Stomach (tissue), 9 donors: ENCODE data around the gene B3GNT7. TPM values are rescaled to one million over a fixed set of nuclear protein-coding genes. Genes with fewer than 3 reads are reported as not detected.

Experiments used
- DNase-seq, 2 donors: peaks; one replicate each; pipeline versions ENCODE4 v3.0.0 to v3.0.0-alpha.2; 2013 to 2019
- H3K27ac ChIP-seq, 5 donors: fragments of 200-600 bp in 4 of 5; sonication (generic) in 4 of 5; one replicate each; pipeline ENCODE4 v1.5.1; 2013 to 2019; ENCODE audit warnings: mild to moderate bottlenecking in 1 of 5, moderate library complexity in 1 of 5
- H3K27me3 ChIP-seq, 3 donors: fragments of 200-600 bp; sonication (generic); one replicate each; pipeline ENCODE4 v1.5.1; 2017 to 2019; ENCODE audit warnings: mixed run types in 1 of 3
- H3K36me3 ChIP-seq, 4 donors: fragments of 200-600 bp; sonication (generic); 1 replicate in 3 of 4; 2 replicates in 1 of 4; pipeline ENCODE4 v1.5.1; 2016 to 2019
- H3K4me1 ChIP-seq, 4 donors: fragments of 200-600 bp; sonication (generic); one replicate each; pipeline ENCODE4 v1.5.1; 2016 to 2019
- H3K4me3 ChIP-seq, 4 donors: fragments of 200-600 bp; sonication (generic) in 3 of 4; one replicate each; pipeline ENCODE4 v1.5.1; 2016 to 2019; ENCODE audit warnings: mild to moderate bottlenecking in 1 of 4
- H3K9me3 ChIP-seq, 4 donors: fragments of 200-600 bp; sonication (generic); one replicate each; pipeline ENCODE4 v1.5.1; 2016 to 2019
- EP300 ChIP-seq: sonication (generic); formaldehyde crosslinking; IDR thresholded peaks from one replicate; pipeline ENCODE4 v1.6.1; 2017; ENCODE audit warnings: antibody characterized with exemption
- POLR2A ChIP-seq, 4 donors: fragments of 450-650 bp; IDR thresholded peaks; one replicate each; pipeline ENCODE4 v1.6.1; 2016; ENCODE audit warnings: antibody characterized with exemption in 4 of 4, control low read depth in 2 of 4, mild to moderate bottlenecking in 1 of 4, moderate library complexity in 1 of 4
- POLR2AphosphoS5 ChIP-seq, 3 donors: sonication (generic); formaldehyde crosslinking; IDR thresholded peaks; one replicate each; pipeline ENCODE4 v1.6.1; 2016; ENCODE audit warnings: antibody characterized with exemption in 3 of 3
- WGBS, 5 donors: extraction: QIAGEN DNeasy Blood & Tissue Kit in 3 of 5; methylation state at CpG; one replicate each; pipeline versions ENCODE4 v1.1.5 to v1.1.7; 2013 to 2018; 5-methylcytosine and 5-hydroxymethylcytosine counted together
- intact Hi-C: fragments of 100-400 bp; cut with DNase I; formaldehyde crosslinking; loops from one replicate; pipeline ENCODE4 v1.15.1; 2023; ENCODE audit warnings: low total_unique reads
- polyA plus RNA-seq, 3 donors: library from polyadenylated mRNA; stranded (reverse); fragments of 200-250 nt; gene quantifications; one replicate each; pipeline ENCODE4 v1.2.3, GENCODE V29; 2013
- small RNA-seq, 4 donors: library from RNA; depleted of rRNA; stranded (forward); fragments of <200 nt; gene quantifications; one replicate each; pipeline ENCODE3, GENCODE V24; 2016
- total RNA-seq, 5 donors: library from RNA; depleted of rRNA; stranded (reverse); fragments of >200 nt; gene quantifications; one replicate each; pipeline versions ENCODE4 v1.1.0 to v1.2.3, GENCODE V29; 2014 to 2016
- TF ChIP-seq, protein P1 (sequence below), 7 experiments: fragments of 450-650 bp in 4 of 7; fragments of 200-600 bp in 3 of 7; sonication (generic) in 3 of 7; IDR thresholded peaks; one replicate each; pipeline ENCODE4 v1.5.1; 2016 to 2019; ENCODE audit warnings: antibody characterized with exemption in 7 of 7, control low read depth in 2 of 7, mild to moderate bottlenecking in 1 of 7
- donor health status: healthy with polysubstance abuse.
- donor health status: Bipolar disorder and iron deficiency.
- donor health status: healthy.

B3GNT7 gene
- total and polyA plus RNA-seq, 8 donors, result 1.9 to 156 (median 16.3) TPM

DNA sequence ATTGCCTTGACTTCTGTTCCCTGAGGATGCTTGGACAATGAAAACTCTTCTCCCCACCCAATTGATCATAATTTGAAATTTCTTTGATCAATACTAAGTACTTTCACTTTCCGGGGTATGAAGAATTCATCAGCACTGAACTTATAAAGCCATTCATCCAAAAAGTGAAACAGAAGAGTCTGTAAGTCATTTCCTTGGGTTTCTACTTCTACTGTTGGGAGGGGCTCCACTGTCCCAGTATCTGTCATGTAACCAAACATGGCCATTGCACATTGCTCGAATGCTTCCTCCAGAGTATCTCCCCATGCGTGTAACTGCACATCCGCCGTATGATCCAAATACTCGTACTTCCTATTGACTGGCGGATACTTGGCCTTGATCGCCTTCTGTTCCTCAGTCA, 38.5 kb downstream of the B3GNT7 start:
- no peak for DNase-seq
- WGBS, 5 donors, result 79 to 88% (median 85%) methylated on average over 8 of the region's 8 CpGs
- H3K4me1 ChIP-seq, result no peaks in the 10 kb centered on the region
- intact Hi-C loops, result no loop called here
- H3K9me3 ChIP-seq, result peaks cover 0 to 19% (median 5%) of the 10 kb centered on the region in 4 donors
- H3K27me3 ChIP-seq, result no peaks in the 10 kb centered on the region
- H3K36me3 ChIP-seq, result no peaks in the 10 kb centered on the region
- H3K4me3 ChIP-seq, result no peak overlapping the region
- no peak overlapping the region for H3K27ac ChIP-seq
- TF ChIP-seq EP300 (no peak), POLR2A (IDR thresholded peaks at IDR 0.05) (no peak), POLR2AphosphoS5 (IDR thresholded peaks at IDR 0.05) (no peak)
- TF ChIP-seq, protein P1, sequence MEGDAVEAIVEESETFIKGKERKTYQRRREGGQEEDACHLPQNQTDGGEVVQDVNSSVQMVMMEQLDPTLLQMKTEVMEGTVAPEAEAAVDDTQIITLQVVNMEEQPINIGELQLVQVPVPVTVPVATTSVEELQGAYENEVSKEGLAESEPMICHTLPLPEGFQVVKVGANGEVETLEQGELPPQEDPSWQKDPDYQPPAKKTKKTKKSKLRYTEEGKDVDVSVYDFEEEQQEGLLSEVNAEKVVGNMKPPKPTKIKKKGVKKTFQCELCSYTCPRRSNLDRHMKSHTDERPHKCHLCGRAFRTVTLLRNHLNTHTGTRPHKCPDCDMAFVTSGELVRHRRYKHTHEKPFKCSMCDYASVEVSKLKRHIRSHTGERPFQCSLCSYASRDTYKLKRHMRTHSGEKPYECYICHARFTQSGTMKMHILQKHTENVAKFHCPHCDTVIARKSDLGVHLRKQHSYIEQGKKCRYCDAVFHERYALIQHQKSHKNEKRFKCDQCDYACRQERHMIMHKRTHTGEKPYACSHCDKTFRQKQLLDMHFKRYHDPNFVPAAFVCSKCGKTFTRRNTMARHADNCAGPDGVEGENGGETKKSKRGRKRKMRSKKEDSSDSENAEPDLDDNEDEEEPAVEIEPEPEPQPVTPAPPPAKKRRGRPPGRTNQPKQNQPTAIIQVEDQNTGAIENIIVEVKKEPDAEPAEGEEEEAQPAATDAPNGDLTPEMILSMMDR (IDR thresholded peaks at IDR 0.05), result no peak

DNA sequence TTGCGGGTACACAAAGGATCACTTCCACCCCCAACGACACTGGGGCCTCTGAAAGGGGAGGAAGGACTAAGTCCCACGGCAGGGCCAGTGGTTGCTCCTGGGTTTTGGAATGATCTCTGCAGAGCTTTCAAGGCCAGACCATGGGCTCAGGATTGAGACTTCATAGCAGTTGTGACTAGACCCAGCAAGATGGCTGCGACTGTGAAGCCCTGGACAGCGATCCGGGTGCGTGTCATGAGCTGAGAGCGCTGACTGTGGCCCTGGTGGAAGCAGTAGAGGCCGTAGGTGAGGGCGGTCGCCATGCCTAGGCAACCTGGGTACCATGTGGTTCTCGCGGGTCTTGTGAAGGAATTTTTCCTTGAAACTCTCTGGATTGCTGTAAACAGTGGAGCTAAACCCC, 41.4 kb downstream of the B3GNT7 start:
- intact Hi-C loops, result no loop called here

DNA sequence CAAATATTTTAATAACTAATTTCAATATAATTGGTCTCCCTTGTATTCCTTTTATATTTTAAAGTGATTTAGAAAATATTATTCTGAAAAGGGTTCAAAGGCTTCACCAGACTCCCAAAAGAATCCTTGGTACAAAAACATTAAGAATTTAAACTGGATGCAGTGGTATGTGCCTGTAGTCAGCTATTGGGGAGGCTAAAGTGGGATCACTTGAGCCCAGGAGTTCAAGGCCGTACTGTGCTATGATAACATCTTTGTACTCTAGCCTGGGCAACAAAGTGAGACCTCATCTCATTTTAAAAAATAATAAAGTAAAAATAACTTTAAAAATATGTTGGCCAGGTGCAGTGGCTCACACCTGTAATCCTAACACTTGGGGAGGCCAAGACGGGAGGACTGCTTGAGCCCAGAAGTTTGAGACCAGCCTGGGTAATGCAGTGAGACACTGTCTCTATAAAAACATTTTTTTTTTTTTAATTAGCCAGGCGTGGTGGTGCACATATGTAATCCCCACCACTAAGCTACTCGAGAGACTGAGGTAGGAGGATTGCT, 54.1 kb downstream of the B3GNT7 start:
- peaks cover 15 to 30% (median 25%) of the 10 kb centered on the region in 4 donors for H3K36me3 ChIP-seq
- H3K27ac ChIP-seq, result no peak overlapping the region
- peaks cover 0 to 9% (median 0%) of the 10 kb centered on the region in 4 donors for H3K4me1 ChIP-seq
- H3K4me3 ChIP-seq, result no peak overlapping the region
- DNase-seq, result no peak
- 81 to 87% (median 85%) methylated on average over 4 of the region's 4 CpGs for WGBS, 5 donors
- intact Hi-C loops, result no loop called here
- TF ChIP-seq EP300, result no peak
- no peak for TF ChIP-seq POLR2AphosphoS5 (IDR thresholded peaks at IDR 0.05)
- TF ChIP-seq, protein P1 (IDR thresholded peaks at IDR 0.05), result no peak
- TF ChIP-seq POLR2A (IDR thresholded peaks at IDR 0.05), result no peak
- H3K9me3 ChIP-seq, result no peaks in the 10 kb centered on the region
- H3K27me3 ChIP-seq, result no peaks in the 10 kb centered on the region

More for the DNA sequence above, 41.4 kb downstream of the B3GNT7 start:
- WGBS, 5 donors, result 89 to 92% (median 91%) methylated on average over 8 to 13 of the region's 13 CpGs
- Histone ChIP-seq H3K27ac (no peak overlapping the region), H3K4me1 (no peaks in the 10 kb centered on the region), H3K4me3 (no peak overlapping the region), H3K27me3 (no peaks in the 10 kb centered on the region), H3K36me3 (no peaks in the 10 kb centered on the region), H3K9me3 (peaks cover 0 to 4% (median 2%) of the 10 kb centered on the region in 4 donors)
- TF ChIP-seq POLR2AphosphoS5 (IDR thresholded peaks at IDR 0.05) (no peak), POLR2A (IDR thresholded peaks at IDR 0.05) (no peak), EP300 (no peak)
- TF ChIP-seq, protein P1 (IDR thresholded peaks at IDR 0.05), result no peak
- DNase-seq, result no peak

DNA sequence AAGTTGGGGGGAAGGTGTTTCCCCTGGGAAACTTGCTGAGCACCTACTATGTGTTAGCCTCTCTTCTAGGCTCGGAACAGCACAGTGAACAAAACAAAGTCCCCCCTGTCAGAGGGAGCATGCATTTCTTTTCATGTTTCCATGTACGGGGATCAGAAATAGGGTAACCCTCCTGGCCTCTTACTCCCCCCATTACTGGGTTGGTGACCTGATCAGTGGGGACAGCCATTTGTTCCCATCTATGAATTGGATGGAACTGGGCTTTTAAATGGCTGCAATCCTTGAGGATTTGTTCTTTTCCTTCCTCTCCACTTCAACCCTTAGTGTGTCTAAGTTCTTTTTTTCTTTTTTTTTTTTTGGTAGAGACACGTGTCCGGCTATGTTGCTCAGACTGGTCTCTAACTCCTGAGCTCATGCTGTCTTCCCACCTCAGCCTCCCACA, 55.1 kb downstream of the B3GNT7 start:
- H3K9me3 ChIP-seq, result no peaks in the 10 kb centered on the region
- H3K4me1 ChIP-seq, result peaks cover 0 to 9% (median 0%) of the 10 kb centered on the region in 4 donors
- 80 to 89% (median 88%) methylated on average over 4 of the region's 4 CpGs for WGBS, 5 donors
- no peak for TF ChIP-seq POLR2A (IDR thresholded peaks at IDR 0.05)
- TF ChIP-seq, protein P1 (IDR thresholded peaks at IDR 0.05), result no peak
- no peak for TF ChIP-seq POLR2AphosphoS5 (IDR thresholded peaks at IDR 0.05)
- no peak for TF ChIP-seq EP300
- no peak overlapping the region for H3K4me3 ChIP-seq
- no peak for DNase-seq
- intact Hi-C loops, result no loop called here
- H3K27ac ChIP-seq, result no peak overlapping the region
- no peaks in the 10 kb centered on the region for H3K27me3 ChIP-seq
- peaks cover 25 to 40% (median 34%) of the 10 kb centered on the region in 4 donors for H3K36me3 ChIP-seq

Small RNA genes within 50 kb of the gene (small RNA-seq; reads per million reads assigned to genes)
- gene MIR4777, result 0 reads per million in 4 donors

Other genes with a start within 250 kb of the B3GNT7 start
- gene ARMC9, start 197.1 kb upstream of the B3GNT7 start, total RNA-seq, result 100 to 1,000 TPM in 1 of 5 donors, 10 to 100 TPM in 3, 1 to 10 TPM in 1; 4.6 to 114 (median 45.5) TPM
- 1 to 10 TPM; 4.5 to 4.9 (median 4.7) TPM for gene ARMC9, start 197.1 kb upstream of the B3GNT7 start, polyA plus RNA-seq
- gene NCL, start 68.8 kb downstream of the B3GNT7 start, total RNA-seq, result 100 to 1,000 TPM in 4 of 5 donors, 10 to 100 TPM in 1; 72.3 to 278 (median 184) TPM
- 100 to 1,000 TPM; 123 to 192 (median 141) TPM for gene NCL, start 68.8 kb downstream of the B3GNT7 start, polyA plus RNA-seq
- gene NMUR1, start 134.7 kb downstream of the B3GNT7 start, total RNA-seq, result under 1 TPM in 2 of 5 donors, not detected in 3; 0.14 to 0.92 TPM
- under 1 TPM in 2 of 3 donors, not detected in 1; 0.19 to 0.28 TPM for gene NMUR1, start 134.7 kb downstream of the B3GNT7 start, polyA plus RNA-seq
- not detected for gene TEX44, start 197.2 kb downstream of the B3GNT7 start, total RNA-seq
- gene TEX44, start 197.2 kb downstream of the B3GNT7 start, polyA plus RNA-seq, result not detected